ENCODE data around the gene MMP24. TPM values are rescaled to one million over a fixed set of nuclear protein-coding genes. Genes with fewer than 3 reads are reported as not detected.
"Not testable (repeated sequence)": the region's sequence is repeated elsewhere in the genome, so short reads cannot be mapped to it uniquely, and the experiment has no call there.

The MMP24 gene
- polyA plus RNA-seq (2013, experiment 1 of 4), result 1.6 TPM
- polyA plus RNA-seq (2013, experiment 2 of 4), result 2.6 TPM
- 1.4 TPM for polyA plus RNA-seq (2013, experiment 3 of 4)
- polyA plus RNA-seq (2013, experiment 4 of 4), result 2.1 TPM

DNA sequence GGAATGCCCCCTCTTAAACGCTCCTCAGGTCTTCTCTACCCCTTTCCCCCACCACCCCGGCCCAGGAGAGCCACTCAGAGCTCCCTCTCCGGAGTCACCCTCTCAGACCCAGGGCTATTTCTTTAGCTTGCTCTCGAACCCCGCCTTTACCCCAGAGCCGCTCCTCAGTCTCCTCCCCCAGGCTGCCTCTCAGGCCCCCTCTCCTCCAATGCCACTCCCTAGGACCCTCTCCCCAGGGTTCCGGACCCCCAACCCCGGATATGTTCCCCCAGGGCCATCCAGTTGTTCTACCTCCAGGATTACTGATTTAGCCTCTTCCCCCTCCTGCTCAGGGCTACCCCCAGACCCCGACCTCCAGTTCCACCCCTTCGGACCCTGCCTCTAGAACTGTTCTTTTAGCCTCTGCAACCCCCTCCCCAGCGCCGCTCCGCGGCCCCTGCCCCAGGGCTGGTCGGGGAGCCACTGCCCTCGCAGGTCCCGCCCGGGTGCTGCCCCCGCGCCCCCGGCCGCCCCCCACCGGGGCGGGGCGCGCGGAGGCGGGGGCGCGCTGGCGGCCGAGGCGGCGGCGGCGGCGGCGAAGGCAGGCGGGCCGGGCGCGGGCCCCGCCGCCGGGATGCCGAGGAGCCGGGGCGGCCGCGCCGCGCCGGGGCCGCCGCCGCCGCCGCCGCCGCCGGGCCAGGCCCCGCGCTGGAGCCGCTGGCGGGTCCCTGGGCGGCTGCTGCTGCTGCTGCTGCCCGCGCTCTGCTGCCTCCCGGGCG lies at the start of gene MMP24:
TSS of gene MMP24 (plus strand) at position 565 of the 758 bp plus-strand sequence. CDS start at position 614, 49 bp downstream.
- H3K9me3 ChIP-seq (ENCODE audit: control insufficient read depth, low read length), result no peaks in the 10 kb centered on the region
- H3K27ac ChIP-seq (ENCODE audit: insufficient read depth, low read depth, low read length, poor library complexity, severe bottlenecking), result no peak within 1 kb of the TSS
- peaks cover 47% of the 10 kb centered on the region for H3K27me3 ChIP-seq (ENCODE audit: control insufficient read depth, insufficient read depth, low read length, poor library complexity, severe bottlenecking)
- H3K4me1 ChIP-seq (ENCODE audit: control insufficient read depth, insufficient read depth, low read length), result no peaks in the 10 kb centered on the region
- H3K4me3 ChIP-seq (ENCODE audit: insufficient read depth, low read depth, low read length), result peak within 1 kb of the TSS; percentile 32
- WGBS, 2 experiments, result 0 to 1% methylated on average over 70 of the region's 70 CpGs
- no peaks in the 10 kb centered on the region for H3K36me3 ChIP-seq (ENCODE audit: control insufficient read depth, insufficient read depth, low read length)

DNA sequence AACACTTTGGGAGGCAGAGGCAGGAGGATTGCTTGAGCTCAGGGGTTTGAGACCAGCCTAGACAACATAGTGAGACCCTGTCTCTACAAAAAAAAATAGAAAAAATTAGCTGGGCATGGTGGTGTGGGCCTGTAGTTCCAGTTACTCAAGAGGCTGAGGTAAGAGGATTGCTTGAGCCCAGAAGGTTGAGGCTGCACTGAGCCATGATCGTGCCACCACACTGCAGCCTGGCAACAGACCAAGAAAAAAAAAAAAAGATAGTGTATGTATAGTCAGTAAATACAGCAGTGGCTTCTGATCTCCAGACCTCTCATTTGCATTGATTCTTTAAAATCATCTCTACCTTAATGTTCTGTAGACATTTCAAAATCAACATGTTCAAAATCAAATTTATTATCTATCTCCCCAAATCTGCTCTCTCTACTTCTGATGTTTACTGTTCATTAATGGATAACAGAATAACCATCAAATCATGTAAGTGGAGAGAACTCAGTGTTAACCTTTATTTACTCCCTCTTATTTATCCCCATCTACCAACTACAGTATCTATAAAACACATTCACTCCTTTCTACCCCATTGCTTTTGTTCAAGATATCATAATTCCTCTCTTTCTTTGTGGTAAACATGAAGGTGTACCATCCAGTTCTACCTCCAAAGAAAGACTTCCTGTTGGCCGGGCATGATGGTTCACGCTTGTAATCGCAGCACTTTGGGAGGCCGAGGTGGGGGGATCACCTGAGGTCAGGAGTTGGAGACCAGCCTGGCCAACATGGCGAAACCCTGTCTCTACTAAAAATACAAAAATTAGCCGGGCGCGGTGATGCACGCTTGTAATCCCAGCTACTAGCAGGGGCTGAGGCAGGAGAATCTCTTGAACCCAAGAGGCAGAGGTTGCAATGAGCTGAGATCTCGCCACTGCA lies 46.9 kb upstream of the MMP24 start:
- Histone ChIP-seq H3K4me1 (ENCODE audit: control insufficient read depth, insufficient read depth, low read length) (no peaks in the 10 kb centered on the region), H3K4me3 (ENCODE audit: insufficient read depth, low read depth, low read length) (no peak overlapping the region), H3K27ac (ENCODE audit: insufficient read depth, low read depth, low read length, poor library complexity, severe bottlenecking) (no peak overlapping the region), H3K27me3 (ENCODE audit: control insufficient read depth, insufficient read depth, low read length, poor library complexity, severe bottlenecking) (no peaks in the 10 kb centered on the region), H3K36me3 (ENCODE audit: control insufficient read depth, insufficient read depth, low read length) (no peaks in the 10 kb centered on the region), H3K9me3 (ENCODE audit: control insufficient read depth, low read length) (no peaks in the 10 kb centered on the region)
- WGBS, 2 experiments, result 94 to 95% methylated on average over 11 of the region's 11 CpGs

- Histone ChIP-seq H3K27me3 (ENCODE audit: control insufficient read depth, insufficient read depth, low read length, poor library complexity, severe bottlenecking) (no peaks in the 10 kb centered on the region), H3K9me3 (ENCODE audit: control insufficient read depth, low read length) (no peaks in the 10 kb centered on the region), H3K27ac (ENCODE audit: insufficient read depth, low read depth, low read length, poor library complexity, severe bottlenecking) (no peak overlapping the region), H3K4me3 (ENCODE audit: insufficient read depth, low read depth, low read length) (no peak overlapping the region), H3K36me3 (ENCODE audit: control insufficient read depth, insufficient read depth, low read length) (no peaks in the 10 kb centered on the region), H3K4me1 (ENCODE audit: control insufficient read depth, insufficient read depth, low read length) (no peaks in the 10 kb centered on the region)
- WGBS, 2 experiments, result 90 to 94% methylated on average over 5 of the region's 5 CpGs
These were observed 46.2 kb upstream of the MMP24 start for GRCh38 chr20:35180266-35180665.

DNA sequence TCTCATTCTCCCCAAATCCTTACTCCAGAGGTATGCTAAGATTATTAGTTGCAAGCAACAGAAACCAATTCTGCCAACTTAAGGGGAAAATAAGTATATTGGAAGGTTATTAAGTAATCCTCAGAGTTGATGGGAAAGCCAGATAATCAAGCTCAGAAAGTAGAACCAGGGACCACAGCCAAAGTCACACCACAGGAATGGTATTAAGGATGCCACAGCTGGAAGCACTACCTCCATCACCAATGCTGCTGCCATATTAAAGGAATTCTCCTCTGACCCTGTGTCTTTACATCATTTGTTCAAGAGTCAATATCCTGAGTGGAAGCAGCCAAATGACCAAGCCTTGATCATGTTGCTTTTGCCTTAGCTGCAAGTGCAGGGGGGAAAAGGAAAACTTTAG lies 44.8 kb upstream of the MMP24 start:
- Histone ChIP-seq H3K27ac (ENCODE audit: insufficient read depth, low read depth, low read length, poor library complexity, severe bottlenecking) (no peak overlapping the region), H3K9me3 (ENCODE audit: control insufficient read depth, low read length) (no peaks in the 10 kb centered on the region), H3K27me3 (ENCODE audit: control insufficient read depth, insufficient read depth, low read length, poor library complexity, severe bottlenecking) (no peaks in the 10 kb centered on the region), H3K36me3 (ENCODE audit: control insufficient read depth, insufficient read depth, low read length) (no peaks in the 10 kb centered on the region), H3K4me1 (ENCODE audit: control insufficient read depth, insufficient read depth, low read length) (no peaks in the 10 kb centered on the region), H3K4me3 (ENCODE audit: insufficient read depth, low read depth, low read length) (no peak overlapping the region)

DNA sequence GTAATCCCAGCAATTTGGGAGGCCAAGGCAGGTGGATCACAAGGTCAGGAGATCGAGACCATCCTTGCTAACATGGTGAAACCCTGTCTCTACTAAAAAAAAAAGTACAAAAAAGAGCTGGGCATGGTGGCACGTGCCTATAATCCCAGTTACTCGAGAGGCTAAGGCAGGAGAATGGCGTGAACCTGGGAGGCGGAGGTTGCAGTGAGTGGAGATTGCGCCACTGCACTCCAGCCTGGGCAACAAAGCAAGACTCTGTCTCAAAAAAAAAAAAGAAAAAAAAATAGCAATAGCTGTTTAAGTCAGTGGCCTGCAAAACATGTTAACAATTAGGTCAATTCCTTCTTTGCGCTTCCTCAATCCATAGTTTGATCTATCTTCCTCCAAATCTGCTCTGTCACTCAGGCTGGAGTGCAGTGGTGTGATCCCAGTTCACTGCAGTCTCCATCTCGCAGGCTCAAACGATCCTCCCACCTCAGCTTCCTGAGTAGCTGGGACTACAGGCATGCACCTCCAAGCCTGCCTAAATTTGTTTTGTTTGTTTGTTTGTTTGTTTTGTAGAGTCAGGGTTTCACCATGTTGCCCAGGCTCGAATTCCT lies 39.7 kb upstream of the MMP24 start:
- not testable (repeated sequence) for H3K9me3 ChIP-seq (ENCODE audit: control insufficient read depth, low read length); H3K36me3 ChIP-seq (ENCODE audit: control insufficient read depth, insufficient read depth, low read length); H3K4me1 ChIP-seq (ENCODE audit: control insufficient read depth, insufficient read depth, low read length); H3K4me3 ChIP-seq (ENCODE audit: insufficient read depth, low read depth, low read length); H3K27me3 ChIP-seq (ENCODE audit: control insufficient read depth, insufficient read depth, low read length, poor library complexity, severe bottlenecking); H3K27ac ChIP-seq (ENCODE audit: insufficient read depth, low read depth, low read length, poor library complexity, severe bottlenecking)
- WGBS, 2 experiments, result 87 to 95% methylated on average over 10 of the region's 10 CpGs

DNA sequence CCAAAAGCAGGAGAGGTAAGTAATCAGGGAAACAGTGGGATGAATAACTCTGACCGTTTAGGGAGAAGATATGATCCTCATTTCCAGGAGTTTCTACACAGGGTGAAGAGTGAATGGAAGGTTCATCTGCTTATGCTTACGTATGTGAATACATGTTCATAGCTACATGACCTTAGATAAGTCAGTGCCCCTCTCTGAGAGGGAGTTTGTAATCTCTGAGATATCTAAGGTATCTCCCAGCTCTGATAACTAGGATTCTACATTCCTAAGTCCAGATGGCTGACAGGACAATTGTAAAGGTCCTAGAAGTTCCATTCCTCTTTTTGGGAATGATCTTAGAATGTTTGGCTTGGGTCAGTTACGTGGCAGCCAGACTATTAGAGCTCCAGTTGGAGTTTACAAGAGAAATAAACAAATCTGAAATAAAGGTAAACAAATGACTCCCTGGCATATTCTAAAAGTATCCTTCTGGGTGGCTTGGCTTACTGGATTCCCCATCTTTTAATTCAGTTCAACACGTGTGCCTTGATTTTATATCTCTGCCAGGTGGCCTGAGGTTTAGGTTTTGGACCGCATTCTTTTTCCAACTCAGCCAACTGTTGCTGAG lies 38.8 kb upstream of the MMP24 start:
- H3K36me3 ChIP-seq (ENCODE audit: control insufficient read depth, insufficient read depth, low read length), result no peaks in the 10 kb centered on the region
- no peaks in the 10 kb centered on the region for H3K4me1 ChIP-seq (ENCODE audit: control insufficient read depth, insufficient read depth, low read length)
- H3K9me3 ChIP-seq (ENCODE audit: control insufficient read depth, low read length), result no peaks in the 10 kb centered on the region
- H3K27me3 ChIP-seq (ENCODE audit: control insufficient read depth, insufficient read depth, low read length, poor library complexity, severe bottlenecking), result no peaks in the 10 kb centered on the region
- WGBS, 2 experiments, result 91 to 92% methylated on average over 5 of the region's 5 CpGs
- H3K27ac ChIP-seq (ENCODE audit: insufficient read depth, low read depth, low read length, poor library complexity, severe bottlenecking), result no peak overlapping the region
- H3K4me3 ChIP-seq (ENCODE audit: insufficient read depth, low read depth, low read length), result no peak overlapping the region

DNA sequence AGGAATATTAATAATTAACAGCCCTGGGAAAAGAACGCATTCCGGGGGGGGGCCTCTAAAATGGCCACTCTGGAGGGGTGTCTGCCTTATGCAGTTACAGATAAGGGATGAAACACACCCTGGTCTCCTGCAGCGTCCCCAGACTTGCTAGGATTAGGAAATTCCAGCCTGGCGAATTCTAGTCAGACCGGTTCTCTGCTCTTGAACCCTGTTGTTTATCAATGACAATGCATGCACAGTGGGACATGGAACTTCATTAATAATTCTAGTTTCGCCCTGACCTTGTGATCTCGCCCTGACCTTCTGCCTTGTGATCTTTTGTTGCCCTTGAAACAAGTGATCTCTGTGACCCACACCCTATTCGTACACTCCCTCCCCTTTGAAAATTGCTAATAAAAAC lies 37.3 kb upstream of the MMP24 start:
- 88 to 90% methylated on average over 8 of the region's 8 CpGs for WGBS, 2 experiments
- not testable (repeated sequence) for H3K36me3 ChIP-seq (ENCODE audit: control insufficient read depth, insufficient read depth, low read length)

GRCh38 chr20:35190556-35190955 lies 35.9 kb upstream of the MMP24 start:
- 94 to 95% methylated on average over 6 of the region's 6 CpGs for whole genome bisulfite sequencing, 2 experiments
- Histone ChIP-seq H3K4me3 (ENCODE audit: insufficient read depth, low read depth, low read length) (no peak overlapping the region), H3K27ac (ENCODE audit: insufficient read depth, low read depth, low read length, poor library complexity, severe bottlenecking) (no peak overlapping the region), H3K4me1 (ENCODE audit: control insufficient read depth, insufficient read depth, low read length) (no peaks in the 10 kb centered on the region), H3K36me3 (ENCODE audit: control insufficient read depth, insufficient read depth, low read length) (no peaks in the 10 kb centered on the region), H3K27me3 (ENCODE audit: control insufficient read depth, insufficient read depth, low read length, poor library complexity, severe bottlenecking) (no peaks in the 10 kb centered on the region), H3K9me3 (ENCODE audit: control insufficient read depth, low read length) (no peaks in the 10 kb centered on the region)

More for the DNA sequence above, 37.3 kb upstream of the MMP24 start:
- not testable (repeated sequence) for H3K9me3 ChIP-seq (ENCODE audit: control insufficient read depth, low read length); H3K4me3 ChIP-seq (ENCODE audit: insufficient read depth, low read depth, low read length); H3K27ac ChIP-seq (ENCODE audit: insufficient read depth, low read depth, low read length, poor library complexity, severe bottlenecking); H3K27me3 ChIP-seq (ENCODE audit: control insufficient read depth, insufficient read depth, low read length, poor library complexity, severe bottlenecking); H3K4me1 ChIP-seq (ENCODE audit: control insufficient read depth, insufficient read depth, low read length)

DNA sequence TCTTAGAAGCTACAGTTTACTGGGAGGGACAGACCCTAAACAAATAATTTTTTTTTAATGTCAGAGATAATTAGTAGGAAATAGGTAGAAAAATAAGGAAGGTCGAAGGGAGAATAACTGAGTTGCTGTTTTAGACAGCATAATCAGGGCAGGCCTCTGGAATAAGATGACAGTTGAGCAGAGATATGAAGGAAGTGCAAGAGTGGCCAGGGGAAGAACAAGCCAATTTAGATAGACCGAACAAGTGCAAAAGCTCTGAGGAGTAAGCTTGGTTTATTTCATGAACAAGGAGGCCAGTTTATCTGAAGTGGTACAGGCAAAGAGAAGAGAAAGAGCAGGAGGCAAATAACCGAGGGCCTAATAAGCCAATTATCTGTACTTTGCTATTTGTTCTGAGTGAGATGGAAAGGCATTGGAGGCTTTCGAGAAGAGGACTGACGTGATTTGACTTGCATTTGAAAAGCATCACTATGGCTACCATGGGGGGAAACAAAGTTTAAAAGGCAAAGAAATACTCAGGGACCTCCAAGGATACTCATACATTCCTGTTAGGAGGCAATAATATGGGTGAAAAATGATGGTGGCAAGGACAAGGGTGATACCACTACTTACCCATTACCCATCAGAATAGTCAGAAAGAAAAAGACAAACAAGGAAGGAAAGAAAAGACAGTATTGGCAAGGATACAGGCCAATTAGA lies 34.9 kb upstream of the MMP24 start:
- Histone ChIP-seq H3K4me1 (ENCODE audit: control insufficient read depth, insufficient read depth, low read length) (no peaks in the 10 kb centered on the region), H3K27me3 (ENCODE audit: control insufficient read depth, insufficient read depth, low read length, poor library complexity, severe bottlenecking) (no peaks in the 10 kb centered on the region), H3K9me3 (ENCODE audit: control insufficient read depth, low read length) (no peaks in the 10 kb centered on the region), H3K4me3 (ENCODE audit: insufficient read depth, low read depth, low read length) (no peak overlapping the region), H3K36me3 (ENCODE audit: control insufficient read depth, insufficient read depth, low read length) (no peaks in the 10 kb centered on the region), H3K27ac (ENCODE audit: insufficient read depth, low read depth, low read length, poor library complexity, severe bottlenecking) (no peak overlapping the region)
- WGBS, 2 experiments, result 79 to 87% methylated on average over 5 of the region's 5 CpGs

Data from ectodermal cell (in vitro differentiated cells).